Right renal cortex interstitium (tissue), 3 donors: ENCODE results near the gene IL27RA. TPM values are rescaled to one million over a fixed set of nuclear protein-coding genes. Genes with fewer than 3 reads are reported as not detected.
"Not testable (repeated sequence)": the region's sequence is repeated elsewhere in the genome, so short reads cannot be mapped to it uniquely, and the experiment has no call there.

Experiments
- DNase-seq, 3 donors: peaks; one replicate each; pipeline ENCODE4 v3.0.0-alpha.2; 2013; ENCODE audit warnings: low read depth in 3 of 3, low spot score in 2 of 3
- polyA plus RNA-seq, 3 donors: library from polyadenylated mRNA; unstranded; fragments of 120-200 nt; gene quantifications; one replicate each; pipeline ENCODE4 v1.2.1, GENCODE V29; 2013; ENCODE audit not compliant: insufficient read length in 3 of 3

IL27RA gene
- polyA plus RNA-seq, 3 donors, result 6.9 to 7.8 (median 7.3) TPM

DNA sequence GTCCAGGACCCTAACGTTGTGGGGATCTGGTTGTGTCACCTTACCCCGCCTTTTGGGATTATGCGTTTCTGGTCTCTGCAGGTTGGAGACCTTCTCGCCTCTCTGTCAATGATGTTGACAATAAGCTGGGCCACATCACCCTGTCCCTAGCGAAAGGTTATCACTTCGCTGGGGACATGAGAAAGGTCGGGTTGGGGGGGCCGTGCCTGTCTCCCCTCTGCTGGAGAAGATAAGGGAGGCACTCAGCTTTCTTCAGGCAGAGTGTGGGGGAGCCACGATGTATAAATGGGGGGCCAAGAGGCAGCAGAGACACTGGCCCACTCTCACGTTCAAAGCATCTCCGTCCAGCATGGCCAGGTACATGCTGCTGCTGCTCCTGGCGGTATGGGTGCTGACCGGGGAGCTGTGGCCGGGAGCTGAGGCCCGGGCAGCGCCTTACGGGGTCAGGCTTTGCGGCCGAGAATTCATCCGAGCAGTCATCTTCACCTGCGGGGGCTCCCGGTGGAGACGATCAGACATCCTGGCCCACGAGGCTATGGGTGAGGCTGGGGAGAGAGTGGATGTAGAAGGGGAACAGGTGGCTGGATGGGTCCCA is 3.6 kb upstream of the IL27RA start, which contains the start of gene RLN3:
RLN3 (plus strand) TSS at position 293 of the 595 bp plus-strand sequence; CDS start at position 350, 57 bp downstream.
- no peak for DNase-seq

DNA sequence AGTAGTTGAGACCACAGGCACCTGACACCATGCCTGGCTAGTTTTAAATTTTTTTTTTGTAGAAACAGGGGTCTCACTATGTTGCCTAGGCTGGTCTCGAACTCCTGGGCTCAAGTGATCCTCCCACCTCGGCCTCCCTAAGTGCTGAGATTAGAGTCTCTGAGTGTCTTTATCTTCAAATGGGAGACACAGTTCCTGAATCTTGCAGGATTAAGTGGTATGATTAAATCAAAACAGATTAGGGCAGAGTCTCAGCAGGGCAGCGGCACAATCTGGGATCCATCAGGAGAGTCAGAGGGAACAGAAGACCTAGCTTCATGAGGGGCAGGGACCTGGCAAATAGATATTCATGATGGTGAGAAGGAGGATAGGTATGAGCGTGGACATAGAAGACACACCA is 2.7 kb upstream of the IL27RA start:
- no peak for DNase-seq

DNA sequence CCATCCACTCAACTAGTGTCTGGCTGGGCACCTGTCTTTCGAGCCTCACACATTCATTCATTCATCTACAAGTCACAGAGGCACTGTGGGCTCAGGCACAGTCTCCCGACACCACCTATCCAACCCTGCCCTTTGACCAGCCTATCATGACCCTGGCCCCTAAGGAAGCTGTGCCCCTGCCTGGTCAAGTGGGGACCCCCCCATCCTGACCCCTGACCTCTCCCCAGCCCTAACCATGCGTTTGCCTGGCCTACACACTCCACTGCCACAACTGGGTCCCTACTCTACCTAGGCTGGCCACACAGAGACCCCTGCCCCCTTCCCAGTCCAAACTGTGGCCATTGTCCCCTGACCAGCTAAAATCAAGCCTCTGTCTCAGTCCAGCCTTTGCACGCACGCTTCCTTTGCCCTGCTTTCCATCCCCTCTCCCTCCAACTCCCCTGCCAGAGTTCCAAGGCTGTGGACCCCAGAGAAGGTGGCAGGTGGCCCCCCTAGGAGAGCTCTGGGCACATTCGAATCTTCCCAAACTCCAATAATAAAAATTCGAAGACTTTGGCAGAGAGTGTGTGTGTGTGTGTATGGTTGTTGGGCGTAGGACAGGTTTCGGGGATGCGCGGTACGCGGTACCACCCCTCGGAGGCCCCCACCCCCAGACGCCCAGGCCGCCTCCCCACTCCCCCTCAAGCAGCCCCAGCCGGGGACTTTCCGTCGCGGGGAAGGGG is 404 bp upstream of the IL27RA start:
- DNase-seq, result no peak

GRCh38 chr19:14033946-14034345 is 2.4 kb downstream of the IL27RA start:
- no peak for DNase-seq

GRCh38 chr19:14035159-14035558 is 3.6 kb downstream of the IL27RA start:
- DNase-seq, result not testable (repeated sequence)

DNA sequence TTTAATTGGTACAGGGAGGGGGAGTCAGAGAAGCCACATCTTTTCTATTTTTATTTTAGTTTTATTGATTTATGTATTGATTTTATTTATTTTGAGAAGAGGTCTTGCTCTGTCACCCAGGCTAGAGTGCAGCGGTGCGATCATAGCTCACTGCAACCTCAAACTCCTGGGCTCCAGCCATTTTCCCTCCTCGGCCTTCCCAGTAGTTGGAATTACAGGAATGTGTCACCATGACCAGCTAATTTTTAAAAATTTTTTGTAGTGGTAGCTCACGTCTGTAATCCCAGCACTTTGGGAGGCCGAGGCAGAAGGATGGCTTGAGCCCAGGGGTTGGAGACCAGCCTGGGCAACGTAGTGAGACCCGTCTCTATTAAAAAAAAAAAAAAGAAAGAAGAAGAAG is 4.1 kb downstream of the IL27RA start:
- no peak for DNase-seq

DNA sequence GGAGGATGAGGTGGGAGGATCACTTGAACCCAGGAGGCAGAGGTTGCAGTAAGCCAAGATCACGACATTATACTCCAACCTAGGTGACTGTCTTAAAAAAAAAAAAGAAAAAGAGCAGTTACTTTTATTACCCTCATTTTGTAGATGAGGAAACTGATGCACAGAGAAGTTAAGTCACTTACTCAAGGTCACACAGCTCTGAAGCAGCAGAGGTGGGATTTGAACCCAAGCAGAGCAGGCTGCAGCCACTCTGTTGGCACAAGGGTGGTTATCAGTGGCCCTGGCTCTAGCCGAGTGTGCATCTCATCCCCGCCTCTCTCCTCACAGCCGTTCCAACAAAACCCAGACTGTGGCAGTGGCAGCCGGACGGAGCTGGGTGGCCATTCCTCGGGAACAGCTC is 7.6 kb downstream of the IL27RA start:
- DNase-seq, result no peak

DNA sequence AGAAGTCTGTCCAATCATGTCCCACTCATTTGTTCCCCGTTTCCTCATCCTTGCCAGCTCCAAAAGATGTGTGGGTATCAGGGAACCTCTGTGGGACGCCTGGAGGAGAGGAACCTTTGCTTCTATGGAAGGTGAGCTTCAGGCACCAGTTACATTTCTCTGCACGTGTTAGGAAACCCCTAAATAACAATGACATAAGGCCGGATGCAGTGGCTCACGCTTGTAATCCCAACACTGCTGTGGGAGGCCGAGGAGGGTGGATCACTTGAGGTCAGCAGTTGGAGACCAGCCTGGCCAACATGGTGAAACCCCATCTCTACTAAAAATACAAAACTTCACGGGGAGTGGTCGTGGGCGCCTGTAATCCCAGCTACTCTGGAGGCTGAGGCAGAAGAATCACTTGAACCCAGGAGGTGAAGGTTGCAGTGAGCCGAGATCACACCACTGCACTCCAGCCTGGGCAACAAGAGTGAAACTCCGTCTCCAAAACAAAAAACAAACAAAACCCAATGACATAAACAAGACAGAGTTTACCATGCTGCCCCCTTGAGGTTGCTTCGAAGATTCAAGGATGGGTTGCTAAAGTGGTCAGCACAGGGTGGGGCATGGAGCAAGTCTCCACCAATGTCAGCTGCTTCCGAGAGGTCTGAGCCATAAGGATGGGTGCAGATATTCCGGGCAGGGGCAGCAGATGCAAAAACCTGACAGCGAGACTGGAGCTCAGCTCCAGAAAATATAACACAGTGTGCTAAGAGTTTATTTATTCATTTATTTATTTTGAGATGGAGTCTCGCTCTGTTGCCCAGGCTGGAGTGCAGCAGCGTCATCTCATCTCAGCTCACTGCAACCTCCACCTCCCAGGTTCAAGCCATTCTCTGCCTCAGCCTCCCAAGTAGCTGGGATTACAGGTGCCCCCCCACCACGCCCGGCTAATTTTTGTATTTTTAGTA is 11.4 kb downstream of the IL27RA start:
- peak in 1 of 3 donors; percentile 69 for DNase-seq

DNA sequence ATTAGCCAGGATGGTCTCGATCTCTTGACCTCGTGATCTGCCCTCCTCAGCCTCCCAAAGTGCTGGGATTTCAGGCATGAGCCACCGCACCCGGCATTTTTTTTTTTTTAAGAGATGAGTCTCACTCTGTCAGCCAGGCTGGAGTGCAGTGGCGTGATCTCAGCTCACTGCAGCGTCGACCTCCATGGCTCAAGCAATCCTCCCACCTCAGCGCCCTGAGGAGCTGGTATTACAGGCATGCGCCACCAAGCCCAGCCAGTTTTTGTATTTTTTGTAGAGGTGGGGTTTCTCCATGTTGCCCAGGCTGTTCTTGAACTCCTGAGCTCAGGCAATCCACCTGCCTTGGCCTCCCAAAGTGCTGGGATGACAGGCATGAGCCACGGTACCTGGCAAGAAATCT is 16.3 kb downstream of the IL27RA start:
- not testable (repeated sequence) for DNase-seq

DNA sequence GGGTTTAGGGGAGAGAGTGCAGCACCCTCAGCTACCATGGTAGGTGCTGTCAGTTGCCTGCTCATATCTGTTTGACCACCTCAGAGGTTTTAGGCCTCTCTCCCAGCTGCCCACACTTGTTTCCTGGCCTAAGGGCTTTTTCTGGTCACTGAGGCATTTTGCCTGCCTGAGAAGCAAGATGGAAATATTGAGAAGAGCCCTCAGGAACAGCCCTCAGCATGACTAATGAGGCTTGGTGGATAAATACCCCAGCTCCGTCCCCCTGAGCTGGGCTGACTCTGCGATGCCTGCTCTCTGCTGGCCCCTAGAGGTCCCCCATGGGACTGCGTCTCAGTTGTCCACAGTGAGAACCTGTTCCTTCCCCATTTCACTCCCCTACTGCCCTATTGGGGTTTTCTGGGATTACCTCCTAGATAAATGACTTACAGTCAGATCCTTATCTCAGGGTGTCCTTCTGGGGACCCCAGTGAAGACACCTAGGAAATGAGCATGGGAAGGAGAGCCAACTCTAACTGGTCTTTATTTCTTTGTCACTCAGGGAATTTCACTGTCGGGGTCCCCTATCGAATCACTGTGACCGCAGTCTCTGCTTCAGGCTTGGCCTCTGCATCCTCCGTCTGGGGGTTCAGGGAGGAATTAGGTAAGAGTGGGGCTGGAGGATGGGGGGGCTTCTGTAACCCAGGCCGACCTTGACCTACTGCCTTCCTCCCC is 17.0 kb downstream of the IL27RA start:
- no peak for DNase-seq

- no peak for DNase-seq
Observed at GRCh38 chr19:14050512-14050911, 18.9 kb downstream of the IL27RA start.

DNA sequence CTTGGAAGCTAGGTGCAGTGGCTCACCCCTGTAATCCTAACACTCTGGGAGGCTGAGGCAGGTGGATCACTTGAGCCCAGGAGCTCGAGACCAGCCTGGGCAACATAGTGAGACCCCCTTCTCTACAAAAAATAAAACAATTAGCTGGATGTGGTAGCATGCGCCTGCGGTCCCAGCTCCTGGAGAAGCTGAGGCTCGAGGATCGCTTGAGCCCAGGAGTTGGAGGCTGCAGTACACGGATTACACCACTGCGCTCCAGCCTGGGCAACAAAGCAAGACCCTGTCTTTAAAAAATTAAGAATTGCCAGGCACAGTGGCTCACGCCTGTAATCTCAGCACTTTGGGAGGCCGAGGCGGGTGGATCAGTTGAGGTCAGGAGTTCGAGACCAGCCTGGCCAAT is 19.4 kb downstream of the IL27RA start:
- not testable (repeated sequence) for DNase-seq

DNA sequence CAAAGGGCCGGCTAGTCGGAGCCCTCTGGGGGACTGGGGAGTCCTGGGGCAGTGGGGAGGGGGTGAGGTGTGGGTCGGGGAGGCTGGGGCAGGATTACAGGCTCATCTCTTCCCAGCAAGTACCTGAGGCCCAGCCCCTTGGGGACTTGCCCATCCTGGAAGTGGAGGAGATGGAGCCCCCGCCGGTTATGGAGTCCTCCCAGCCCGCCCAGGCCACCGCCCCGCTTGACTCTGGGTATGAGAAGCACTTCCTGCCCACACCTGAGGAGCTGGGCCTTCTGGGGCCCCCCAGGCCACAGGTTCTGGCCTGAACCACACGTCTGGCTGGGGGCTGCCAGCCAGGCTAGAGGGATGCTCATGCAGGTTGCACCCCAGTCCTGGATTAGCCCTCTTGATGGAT is 20.4 kb downstream of the IL27RA start:
- no peak for DNase-seq

- DNase-seq, result no peak
Observed at GRCh38 chr19:14052470-14052869, 20.9 kb downstream of the IL27RA start.

GRCh38 chr19:14053032-14053431 is 21.5 kb downstream of the IL27RA start:
- DNase-seq, result no peak

DNA sequence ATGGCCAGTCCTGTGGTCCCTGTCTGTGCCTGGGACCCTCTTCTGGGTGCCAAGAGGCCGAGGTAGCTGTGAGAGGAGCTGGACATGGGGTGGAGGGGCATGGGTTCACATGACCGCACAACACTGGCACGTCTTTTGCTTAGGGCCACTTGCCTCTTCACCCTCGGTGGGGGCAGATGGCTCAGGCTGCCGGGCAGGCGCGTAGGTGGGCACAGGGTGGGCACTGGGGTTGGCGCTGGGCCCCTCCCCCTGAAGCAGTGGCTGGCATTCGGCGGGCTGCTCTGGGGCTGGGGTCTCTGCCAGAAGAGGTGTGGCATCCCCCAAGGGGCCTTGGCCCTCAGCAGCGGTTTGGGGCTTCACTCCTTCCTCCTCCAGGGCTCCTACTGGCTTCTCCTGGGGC is 21.9 kb downstream of the IL27RA start:
- no peak for DNase-seq

DNA sequence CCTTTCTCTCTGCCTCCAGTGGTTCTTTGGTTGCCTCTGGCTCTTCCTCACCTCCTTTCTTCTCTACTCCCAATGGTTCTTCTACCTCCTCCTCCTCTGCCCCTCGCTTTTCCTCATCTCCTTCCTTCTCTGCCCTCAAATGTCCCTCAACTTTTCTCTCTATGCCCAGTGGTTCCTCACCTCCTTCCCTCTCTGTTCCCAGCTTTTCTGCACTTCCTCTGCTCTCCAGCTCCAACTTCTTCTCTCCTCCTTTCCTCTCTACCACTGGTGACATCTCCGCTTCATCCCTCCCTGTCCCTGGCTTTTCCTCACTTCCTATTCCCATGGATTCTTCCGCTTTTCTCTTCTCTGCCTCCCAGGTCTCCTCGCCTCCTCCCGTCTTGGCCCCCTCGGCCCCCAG is 22.5 kb downstream of the IL27RA start:
- DNase-seq, result no peak

DNA sequence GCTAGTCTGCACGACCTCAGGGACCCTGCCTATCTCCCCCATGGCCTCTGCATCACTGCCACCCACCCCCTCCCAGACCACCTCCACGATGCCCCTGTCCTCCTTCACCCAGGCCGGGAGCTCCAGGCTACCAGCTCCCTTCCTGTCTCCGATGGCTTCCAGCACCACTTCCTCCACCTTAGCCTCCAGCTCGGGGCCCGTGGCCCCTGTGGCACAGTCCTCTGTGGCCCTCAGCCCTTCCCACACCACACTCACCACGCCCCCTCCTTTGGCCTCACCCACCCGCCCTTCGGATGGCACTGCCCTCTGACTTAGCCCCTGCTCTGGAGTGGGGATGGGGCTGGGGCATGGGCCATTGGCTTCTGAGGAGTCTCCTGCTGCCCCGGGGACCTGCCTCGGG is 23.2 kb downstream of the IL27RA start:
- no peak for DNase-seq

GRCh38 chr19:14055396-14055795 is 23.8 kb downstream of the IL27RA start:
- DNase-seq, result no peak

GRCh38 chr19:14056069-14056666 is 24.6 kb downstream of the IL27RA start:
- DNase-seq, result no peak
